Umbilical cord (tissue), 2 donors: ENCODE measurements around the gene GYS1. TPM values are rescaled to one million over a fixed set of nuclear protein-coding genes. Genes with fewer than 3 reads are reported as not detected.

ENCODE experiments used
- DNase-seq: peaks from one replicate; pipeline ENCODE4 v3.0.0-alpha.2; 2015; ENCODE audit warnings: low spot score
- total RNA-seq: library from RNA; depleted of rRNA; stranded (reverse); fragments of >200 nt; gene quantifications from one replicate; pipeline ENCODE4 v1.2.3, GENCODE V29; 2014; ENCODE audit warnings: low replicate concordance; ENCODE audit not compliant: insufficient read depth

The GYS1 gene
- total RNA-seq, 1 donor from 2014 or later, result 46.9 TPM

DNA sequence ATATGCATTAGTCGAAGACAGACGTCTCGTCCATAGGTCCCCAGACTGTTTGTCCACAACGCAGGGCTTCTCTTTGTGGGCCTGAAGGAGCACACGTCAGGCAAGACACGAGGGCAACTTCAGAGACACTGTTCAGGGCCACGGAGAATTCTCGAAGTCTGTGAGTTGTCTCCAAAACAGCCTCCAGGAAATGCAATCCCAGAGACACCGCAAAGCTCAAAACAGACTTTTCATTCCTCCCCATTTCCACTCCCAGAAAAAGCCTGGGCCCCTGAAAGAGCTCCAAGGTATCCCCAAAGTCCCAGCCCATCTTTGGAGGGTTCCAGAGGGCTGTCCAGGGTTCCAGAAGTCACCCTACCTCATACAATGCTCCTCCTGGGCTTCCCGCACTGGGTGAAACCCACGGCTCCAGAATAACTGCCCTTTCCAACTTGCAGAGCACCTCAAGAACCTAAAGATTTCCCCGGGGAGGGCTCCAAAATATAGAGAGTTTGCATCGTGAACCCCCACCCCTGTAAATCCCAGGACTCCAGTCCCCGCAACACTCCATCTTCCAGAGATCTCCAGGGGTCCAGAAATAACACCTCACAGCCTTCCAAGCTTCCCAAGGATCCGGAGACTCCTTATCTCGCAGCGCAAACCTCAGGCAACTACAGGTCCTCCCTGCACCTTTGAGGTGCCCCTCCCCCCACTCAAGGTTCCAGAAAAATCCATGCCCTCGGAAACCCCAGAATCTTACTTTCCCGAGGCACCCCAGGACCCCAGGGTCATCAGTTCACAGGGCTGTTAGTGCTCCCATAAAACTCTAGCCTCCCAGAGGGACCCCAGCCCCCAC is 28.7 kb downstream of the GYS1 start:
- DNase-seq, result peak; percentile 57

DNA sequence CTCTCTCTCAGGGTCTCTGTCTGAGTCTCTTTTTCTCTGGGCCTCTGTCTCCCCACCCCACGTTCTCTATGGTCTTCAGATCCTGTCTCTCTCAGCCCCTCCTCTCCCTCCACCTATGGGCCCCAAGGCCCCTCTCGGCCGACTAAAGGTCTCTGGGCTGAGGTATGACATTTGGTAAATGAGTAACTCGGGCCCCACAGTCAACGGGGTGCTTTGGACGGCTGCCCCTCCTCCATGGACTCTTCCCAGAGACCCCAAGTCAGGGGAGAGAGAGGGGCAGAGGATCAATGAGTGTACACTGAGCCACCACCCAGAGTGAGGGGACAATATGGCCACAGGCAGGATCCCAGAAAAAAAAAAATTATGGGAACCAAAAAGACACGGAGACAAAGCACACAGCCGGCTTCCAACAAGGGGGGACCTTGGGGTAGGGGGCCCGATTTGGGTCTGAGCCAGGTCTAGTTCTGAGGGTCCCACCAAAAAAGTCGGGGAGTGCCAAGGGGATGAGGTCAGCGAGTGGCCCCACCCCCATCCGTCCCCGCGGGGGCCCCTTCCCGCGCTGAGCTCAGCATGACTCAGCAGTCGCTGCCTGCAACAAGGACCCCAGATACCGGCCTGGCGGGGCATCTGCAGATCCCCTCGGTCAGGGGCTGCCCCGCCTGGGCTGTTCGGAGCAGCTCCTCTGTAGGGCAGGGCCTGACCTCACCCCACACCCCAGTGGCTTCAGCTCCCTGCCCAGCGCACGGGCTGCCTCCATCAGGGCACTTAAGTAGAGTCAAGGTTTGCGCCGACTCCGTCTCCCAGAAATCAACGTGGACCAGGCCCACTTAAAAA is 29.5 kb downstream of the GYS1 start:
- peak; percentile 85 for DNase-seq

DNA sequence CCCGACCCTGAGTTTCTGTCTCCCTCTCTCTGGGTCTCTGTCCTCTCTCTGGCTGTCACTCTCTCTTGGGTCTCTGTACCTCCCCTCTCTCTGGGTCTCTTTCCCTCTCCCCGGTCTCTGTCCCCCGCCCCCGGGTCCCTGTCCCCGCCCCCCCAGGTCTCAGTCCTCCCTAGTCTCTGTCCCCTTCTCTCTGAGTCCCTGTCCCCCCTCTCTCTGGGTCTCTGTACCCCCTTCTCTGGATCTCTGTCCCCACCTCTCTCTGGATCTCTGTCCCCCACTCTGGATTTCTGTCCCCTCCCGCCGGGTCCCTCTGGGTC is 30.3 kb downstream of the GYS1 start:
- DNase-seq, result no peak

DNA sequence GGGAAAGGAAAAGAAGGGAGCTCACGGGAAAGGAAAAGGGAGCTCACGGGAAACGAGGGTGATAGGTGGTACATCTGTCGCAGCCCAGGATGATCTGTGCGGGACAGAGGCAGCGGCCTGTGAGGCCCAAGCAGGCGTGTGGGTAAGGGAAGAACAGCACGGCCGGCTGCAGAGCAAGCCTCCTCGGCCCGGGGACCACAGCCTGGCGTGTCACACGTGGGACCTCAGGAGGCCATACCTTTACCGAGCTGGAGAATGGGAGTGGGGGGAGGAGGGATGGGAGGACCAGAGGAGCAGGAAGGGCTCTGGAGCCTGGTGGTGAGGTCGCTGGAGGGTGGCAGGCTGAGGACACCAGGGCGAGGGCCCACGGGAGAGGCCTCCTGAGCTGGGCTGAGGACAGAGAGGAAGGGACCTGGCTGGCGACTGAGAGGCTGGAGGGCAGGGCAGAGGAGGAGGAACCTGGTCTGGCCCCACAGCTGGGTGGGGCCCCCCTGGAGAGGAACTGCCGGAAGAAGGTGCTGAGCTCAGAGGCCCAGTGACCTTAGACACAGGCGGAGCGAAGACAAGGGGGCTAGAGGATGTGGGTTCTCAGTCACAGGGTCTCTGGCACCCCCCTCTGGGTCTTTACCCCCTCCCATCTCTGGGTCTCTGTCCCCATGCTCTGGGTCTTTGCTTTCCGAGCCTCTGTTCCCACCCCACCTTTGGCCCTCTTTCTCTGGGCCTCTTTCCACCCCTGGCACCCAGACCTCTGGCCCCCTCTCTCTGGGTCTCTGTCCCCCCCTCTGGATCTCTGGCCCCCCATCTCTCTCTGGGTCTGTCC is 30.9 kb downstream of the GYS1 start:
- DNase-seq, result peak; percentile 37

DNA sequence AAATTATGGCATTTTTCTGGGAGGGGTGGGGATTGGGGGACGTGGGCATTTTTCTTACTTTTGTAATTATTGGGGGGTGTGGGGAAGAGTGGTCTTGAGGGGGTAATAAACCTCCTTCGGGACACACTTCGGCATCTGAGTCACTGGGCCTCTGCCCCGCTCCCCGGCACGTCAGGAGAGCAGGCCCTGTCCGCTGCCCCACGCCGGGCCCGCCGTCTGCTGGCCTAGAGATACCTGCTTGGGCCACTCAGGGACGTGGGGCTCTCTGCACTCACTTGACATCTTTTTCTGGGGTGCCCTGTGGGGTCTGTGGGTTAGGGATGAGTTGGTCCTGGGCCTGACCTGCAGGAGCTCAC is 31.5 kb downstream of the GYS1 start:
- no peak for DNase-seq

DNA sequence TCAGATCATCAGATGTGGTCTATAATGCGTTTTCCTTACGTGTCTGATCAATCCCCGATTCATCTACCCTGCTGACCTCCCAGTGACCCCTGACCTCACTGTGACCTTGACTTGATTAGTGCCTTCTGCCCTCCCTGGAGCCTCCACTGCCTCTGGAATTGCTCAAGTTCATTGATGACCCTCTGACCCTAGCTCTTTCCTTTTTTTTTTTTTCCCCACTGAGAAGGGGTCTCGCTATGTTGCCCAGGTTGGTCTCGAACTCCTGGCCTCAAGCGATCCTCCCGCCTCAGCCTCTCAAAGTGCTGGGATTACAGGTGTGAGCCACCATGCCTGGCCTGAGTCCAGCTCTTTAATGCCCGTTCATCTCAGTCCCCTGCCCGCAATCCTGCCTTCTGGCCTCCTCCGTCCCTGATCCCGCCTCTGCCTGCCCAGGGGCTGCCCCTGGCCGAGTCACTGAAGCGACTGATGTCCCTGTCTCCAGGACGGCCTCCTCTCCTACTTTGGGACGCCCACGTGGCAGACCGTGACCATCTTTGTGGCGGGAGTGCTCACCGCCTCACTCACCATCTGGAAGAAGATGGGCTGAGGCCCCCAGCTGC is 32.0 kb downstream of the GYS1 start:
- DNase-seq, result no peak

DNA sequence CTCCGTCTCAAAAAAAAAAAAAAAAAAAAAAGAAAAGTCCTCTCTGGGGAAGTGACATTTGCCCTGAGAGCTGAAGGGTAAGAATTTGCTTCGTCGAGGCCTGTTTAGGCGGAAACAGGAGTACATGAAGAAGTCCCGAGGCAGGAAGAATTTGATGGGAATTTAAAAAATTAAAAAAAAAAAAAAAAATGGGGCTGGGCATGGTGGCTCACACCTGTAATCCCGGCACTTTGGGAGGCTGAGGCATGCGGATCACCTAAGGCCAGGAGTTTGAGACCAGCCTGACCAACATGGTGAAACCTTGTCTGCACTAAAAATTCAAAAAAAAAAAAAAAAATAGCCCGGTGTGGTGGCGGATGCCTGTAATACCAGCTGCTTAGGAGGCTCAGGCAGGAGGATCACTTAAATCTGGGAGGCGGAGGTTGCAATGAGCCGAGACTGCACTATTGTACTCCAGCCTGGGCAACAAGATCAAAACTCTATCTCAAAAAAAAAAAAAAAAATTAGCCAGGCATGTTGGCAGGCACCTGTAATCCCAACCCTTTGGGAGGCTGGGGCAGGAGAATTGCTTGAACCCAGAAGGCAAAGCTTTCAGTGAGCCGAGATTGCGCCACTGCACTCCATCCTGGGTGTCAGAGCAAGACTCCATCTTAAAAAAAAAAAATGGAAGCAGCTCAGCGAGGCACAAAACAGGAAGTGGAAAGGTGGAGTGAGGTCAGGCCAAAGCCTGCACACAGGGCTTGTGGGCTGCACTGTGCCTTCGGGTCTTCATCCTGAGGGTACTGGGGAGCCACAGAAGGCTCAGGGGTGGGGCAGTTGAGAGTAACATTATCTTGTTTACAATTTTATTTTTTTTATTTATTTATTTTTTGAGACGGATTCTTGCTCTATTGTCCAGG is 33.5 kb downstream of the GYS1 start:
- DNase-seq, result no peak

DNA sequence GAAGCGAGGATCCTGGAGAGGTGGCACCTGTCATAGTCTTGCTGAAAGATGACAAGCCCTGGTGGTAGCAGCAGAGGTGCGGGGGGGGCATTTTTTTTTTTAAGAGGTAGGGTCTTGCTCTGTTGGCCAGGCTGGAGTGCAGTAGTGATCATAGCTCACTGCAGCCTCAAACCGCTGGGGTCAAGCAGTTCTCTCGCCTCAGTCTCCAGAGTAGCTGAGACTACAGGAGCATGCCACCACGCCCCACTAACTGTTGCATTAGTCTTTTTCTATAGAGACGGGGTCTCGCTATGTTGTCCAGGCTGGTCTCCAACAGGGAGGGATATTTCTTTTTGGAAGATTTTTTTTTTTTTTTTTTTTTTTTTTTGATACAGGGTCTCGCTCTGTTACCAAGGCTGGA is 35.1 kb downstream of the GYS1 start:
- DNase-seq, result no peak

DNA sequence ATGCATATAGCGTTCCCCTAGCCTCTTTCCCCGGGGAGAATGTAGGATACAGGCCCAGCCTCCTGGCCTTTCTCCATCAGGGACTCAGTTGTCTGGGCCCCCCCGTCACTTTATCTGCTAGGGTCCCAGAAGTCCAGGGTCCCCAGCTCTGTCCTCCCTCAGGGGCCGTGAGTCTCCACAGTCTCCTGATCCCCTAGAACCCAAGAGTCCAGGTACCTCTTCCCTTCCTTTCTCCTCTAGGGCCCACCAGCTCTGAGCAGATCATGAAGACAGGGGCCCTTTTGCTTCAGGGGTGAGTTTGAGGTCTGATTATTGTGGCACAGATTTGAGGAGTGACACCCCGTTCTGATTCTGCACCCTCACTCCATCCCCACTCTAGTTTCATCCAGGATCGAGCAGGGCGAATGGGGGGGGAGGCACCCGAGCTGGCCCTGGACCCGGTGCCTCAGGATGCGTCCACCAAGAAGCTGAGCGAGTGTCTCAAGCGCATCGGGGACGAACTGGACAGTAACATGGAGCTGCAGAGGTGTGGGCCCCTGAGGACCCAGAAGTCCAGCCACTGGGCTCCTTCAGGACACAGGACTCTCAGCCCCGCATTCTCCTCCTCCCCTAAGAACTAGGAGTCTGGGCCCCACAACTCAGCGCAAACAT is 37.7 kb downstream of the GYS1 start:
- no peak for DNase-seq

DNA sequence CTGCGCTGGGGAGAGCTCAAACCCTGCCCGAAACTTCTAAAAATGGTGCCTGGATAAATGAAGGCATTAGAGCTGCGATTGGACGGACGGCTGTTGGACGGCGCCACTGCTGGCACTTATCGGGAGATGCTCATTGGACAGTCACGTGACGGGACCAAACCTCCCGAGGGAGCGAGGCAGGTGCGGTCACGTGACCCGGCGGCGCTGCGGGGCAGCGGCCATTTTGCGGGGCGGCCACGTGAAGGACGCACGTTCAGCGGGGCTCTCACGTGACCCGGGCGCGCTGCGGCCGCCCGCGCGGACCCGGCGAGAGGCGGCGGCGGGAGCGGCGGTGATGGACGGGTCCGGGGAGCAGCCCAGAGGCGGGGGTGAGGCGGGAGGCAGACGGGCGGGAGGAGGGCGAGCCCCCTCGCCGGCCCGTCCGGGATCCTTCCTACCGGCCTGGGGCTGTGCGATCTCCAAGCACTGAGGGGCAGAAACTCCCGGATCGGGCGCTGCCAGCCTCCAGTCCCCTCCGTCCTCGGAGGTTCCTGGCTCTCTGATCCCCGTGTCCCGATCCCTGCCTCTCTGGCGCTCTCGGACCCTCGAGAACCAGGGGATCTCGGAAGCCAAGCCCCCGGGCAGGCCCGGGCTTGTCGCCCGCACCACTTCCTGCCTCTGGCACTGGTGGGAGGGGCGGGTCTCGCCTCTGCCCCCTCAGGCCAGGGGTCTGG is 38.4 kb downstream of the GYS1 start, which contains the start of gene BAX:
TSS of gene BAX (plus strand) at position 281 of the 713 bp plus-strand sequence. CDS start at position 335, 54 bp downstream.
- peak; percentile 97 for DNase-seq

DNA sequence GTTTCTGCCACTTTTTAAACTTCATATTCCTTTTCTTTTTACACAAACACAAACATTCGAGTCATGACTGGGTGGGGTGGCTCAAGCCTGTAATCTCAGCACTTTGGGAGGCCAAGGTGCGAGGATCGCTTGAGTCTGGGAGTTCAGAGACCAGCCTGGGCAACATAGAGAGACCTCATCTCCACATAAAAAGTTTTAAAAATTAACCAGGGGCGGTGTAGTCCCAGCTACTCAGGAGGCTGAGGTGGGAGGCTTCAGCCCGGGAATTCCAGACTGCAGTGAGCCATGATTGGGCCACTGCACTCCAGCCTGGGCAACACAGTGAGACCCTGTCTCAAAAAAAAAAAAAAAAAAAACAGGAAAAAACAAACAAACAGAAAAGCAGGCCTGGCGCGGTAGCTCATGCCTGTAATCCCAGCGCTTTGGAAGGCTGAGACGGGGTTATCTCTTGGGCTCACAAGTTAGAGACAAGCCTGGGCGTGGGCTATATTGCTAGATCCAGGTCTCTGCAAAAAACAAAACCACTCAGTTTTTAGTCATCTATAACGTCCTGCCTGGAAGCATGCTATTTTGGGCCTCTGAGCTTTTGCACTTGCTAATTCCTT is 39.0 kb downstream of the GYS1 start:
- DNase-seq, result no peak

DNA sequence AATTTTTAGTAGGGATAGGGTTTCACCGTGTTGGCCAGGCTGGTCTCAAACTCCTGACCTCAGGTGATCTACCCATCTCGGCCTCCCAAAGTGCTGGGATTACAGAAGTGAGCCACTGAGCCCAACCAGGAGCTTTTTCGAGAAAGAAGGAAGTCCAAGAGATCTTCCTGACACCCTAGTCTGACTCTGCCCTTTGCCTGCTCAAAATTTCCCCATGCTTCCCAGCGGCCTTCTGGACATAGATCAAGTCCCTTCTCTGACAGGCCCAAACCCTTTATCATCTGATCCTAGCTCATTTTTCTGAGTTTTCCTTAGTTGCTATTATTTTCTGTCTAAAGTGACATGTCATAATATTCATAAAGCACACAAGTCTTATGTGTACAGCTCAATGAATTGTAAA is 40.0 kb downstream of the GYS1 start:
- DNase-seq, result no peak

DNA sequence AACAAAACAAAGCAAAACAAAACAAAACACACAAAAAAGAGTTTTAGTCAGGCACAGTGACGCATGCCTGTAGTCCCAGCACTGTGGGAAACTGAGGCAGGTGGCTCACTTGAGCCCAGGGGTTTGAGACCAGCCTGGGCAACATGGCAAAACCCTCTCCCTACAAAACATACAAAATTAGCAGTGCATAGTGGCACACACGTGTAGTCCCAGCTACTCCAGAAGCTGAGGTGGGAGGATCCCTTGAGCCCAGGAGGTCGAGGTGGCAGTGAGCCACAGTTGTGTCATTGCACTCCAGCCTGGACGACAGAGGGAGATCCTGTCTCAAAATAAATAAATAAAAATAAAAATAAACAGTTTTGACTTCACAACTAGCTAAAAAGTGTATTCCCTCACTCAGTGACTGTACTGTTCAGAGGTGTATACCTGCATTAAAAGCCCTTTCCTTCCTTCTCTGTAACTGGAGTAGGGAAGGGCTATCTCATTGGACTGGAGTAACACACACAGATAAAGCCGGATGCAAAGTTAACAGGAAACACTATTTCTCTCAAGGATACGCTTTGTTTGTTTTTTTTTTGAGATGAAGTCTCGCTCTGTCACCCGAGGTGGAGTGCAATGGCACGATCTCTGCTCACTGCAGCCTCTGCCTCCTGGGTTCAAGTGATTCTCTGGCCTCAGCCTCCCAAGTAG is 42.1 kb downstream of the GYS1 start:
- no peak for DNase-seq

DNA sequence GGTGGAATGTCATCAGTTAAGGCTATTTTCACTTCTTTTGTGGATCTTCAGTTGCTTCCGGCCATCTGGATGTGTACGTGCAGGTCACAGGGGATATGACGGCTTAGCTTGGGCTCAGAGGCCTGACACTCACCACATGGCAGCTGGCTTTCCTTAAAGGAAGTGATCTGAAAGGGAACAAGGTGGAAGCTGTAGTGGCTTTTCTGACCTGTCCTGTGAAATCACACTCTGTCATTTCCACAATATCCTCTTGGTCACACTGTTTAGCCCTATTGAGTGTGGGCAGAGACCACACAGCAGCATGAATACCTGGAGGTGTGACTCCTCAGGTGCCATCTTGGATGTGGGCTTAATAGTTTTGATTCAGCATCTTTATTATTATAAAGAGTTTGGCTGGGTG is 43.0 kb downstream of the GYS1 start:
- DNase-seq, result no peak

DNA sequence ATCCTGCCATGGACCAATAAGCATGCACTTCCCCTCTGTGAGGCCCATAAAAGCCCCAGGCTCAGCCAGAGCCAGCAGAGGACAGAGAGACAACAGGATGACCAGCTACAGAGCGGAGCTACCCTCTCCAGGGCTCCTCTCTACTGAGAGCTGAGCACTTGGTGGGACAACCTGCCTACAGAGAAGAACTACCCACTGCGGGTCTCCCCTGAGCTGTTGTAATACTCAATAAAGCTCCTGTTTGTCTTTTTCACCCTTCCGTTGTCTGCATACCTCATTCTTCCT is 45.9 kb downstream of the GYS1 start:
- no peak for DNase-seq

DNA sequence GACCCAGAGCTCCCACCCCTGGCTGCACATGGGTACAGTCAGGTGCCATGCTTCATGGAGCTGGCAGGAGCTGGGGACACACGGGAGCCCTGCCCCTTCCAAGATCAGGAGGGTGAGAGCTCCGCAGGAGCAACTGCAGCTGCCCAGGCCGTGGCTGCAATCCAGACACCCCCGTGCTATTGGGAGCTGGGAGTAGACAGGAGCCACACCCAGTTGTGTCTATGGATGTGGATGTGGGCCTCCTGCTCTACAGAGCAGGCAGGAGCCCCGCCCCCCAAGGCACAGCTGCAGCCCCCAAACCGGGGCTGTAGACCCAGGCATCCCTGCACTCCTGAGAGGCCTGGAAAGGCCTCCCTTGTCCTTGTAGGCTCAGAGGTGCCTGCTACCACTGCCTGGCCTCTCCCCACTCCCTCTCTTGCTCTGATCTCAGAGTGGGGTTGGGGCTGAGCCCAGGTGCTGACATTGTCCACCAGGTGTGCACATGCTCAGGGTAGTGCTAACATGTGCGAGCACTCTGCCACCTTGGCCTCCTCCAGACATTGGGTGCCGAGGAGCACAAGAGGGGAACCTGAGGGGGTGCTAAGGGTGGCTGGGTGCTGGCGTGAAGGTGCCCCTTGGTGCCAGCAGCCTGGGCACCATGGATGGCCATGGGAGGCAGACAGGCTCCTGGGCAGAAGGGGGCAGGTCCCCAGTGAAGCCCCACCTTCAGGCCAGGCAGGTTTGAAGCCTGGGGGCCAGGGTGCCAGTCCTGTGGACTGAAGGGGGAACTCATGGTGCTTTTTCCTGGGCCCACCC is 46.4 kb downstream of the GYS1 start:
- DNase-seq, result no peak

DNA sequence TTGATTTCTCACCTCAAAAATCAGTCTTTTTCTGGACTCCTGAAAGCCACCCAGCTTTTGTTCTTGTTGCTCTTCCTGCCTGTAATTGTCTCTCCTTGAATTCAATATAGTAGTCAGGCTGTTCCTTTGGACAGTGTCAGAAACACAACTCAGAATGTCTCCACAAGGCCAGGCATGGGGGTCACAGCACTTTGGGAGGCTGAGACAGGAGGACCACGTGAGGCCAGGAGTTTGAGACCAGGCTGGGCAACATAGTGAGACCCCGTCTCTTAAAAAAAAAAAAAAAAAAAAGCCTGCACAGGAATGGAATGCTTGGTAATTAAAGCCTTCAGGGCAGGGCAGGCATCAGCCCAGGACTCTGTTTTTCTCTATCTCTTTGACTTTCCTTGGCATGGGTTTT is 47.3 kb downstream of the GYS1 start:
- no peak for DNase-seq

DNA sequence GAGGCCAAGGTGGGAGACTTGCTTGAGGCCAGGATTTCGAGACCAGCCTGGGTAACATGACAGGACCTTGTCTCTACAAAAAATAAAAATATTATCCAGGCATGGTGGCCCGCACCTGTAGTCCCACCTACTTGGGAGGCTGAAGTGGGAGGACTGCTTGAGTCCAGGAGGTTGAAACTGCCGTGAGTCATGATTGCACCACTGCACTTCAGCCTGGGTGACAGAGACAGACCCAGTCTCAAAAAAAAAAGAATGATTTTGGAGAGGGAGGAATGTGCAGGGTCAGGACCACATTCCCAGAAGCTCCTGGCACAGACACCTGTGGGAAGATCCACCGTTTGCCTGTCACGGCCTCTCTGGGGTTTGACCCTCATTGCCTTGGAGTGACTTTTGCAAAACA is 47.7 kb downstream of the GYS1 start:
- no peak for DNase-seq
